ENCODE data around the gene TAX1BP1.

TAX1BP1 gene

GRCh38 chr7:27756298-27756697 lies 16.3 kb downstream of the TAX1BP1 start:
- no peaks in the 10 kb centered on the region for H3K4me1 ChIP-seq (ENCODE audit: control insufficient read depth in 1 of 2, insufficient read depth in 2 of 2, low read length in 2 of 2)
- H3K9me3 ChIP-seq (ENCODE audit: control insufficient read depth in 1 of 2, low read length in 2 of 2): no peaks in the 10 kb centered on the region
- no peak overlapping the region for H3K4me3 ChIP-seq (ENCODE audit: low read depth in 1 of 2, low read length in 2 of 2)
- no peaks in the 10 kb centered on the region for H3K27me3 ChIP-seq (ENCODE audit: low read depth, low read length)
- no peak overlapping the region for H3K27ac ChIP-seq (ENCODE audit: low read length)
- peaks cover 11 to 15% of the 10 kb centered on the region in 2 donors for H3K36me3 ChIP-seq (ENCODE audit: control insufficient read depth in 1 of 2, insufficient read depth in 2 of 2, low read length in 2 of 2)

- Histone ChIP-seq H3K36me3 (ENCODE audit: control insufficient read depth in 1 of 2, insufficient read depth in 2 of 2, low read length in 2 of 2) (peaks cover 9 to 20% of the 10 kb centered on the region in 2 donors), H3K27ac (ENCODE audit: low read length) (no peak overlapping the region), H3K4me1 (ENCODE audit: control insufficient read depth in 1 of 2, insufficient read depth in 2 of 2, low read length in 2 of 2) (peaks cover 0 to 4% of the 10 kb centered on the region in 2 donors)
Observed at GRCh38 chr7:27759491-27759890, 19.5 kb downstream of the TAX1BP1 start.

GRCh38 chr7:27762062-27762461 lies 22.1 kb downstream of the TAX1BP1 start:
- H3K4me3 ChIP-seq (ENCODE audit: low read depth in 1 of 2, low read length in 2 of 2): no peak overlapping the region
- H3K27me3 ChIP-seq (ENCODE audit: low read depth, low read length): no peaks in the 10 kb centered on the region
- no peak overlapping the region for H3K27ac ChIP-seq (ENCODE audit: low read length)
- peaks cover 9 to 22% of the 10 kb centered on the region in 2 donors for H3K36me3 ChIP-seq (ENCODE audit: control insufficient read depth in 1 of 2, insufficient read depth in 2 of 2, low read length in 2 of 2)
- H3K4me1 ChIP-seq (ENCODE audit: control insufficient read depth in 1 of 2, insufficient read depth in 2 of 2, low read length in 2 of 2): peaks cover 0 to 4% of the 10 kb centered on the region in 2 donors
- H3K9me3 ChIP-seq (ENCODE audit: control insufficient read depth in 1 of 2, low read length in 2 of 2): no peaks in the 10 kb centered on the region

More at GRCh38 chr7:27759491-27759890, 19.5 kb downstream of the TAX1BP1 start:
- Histone ChIP-seq H3K9me3 (ENCODE audit: control insufficient read depth in 1 of 2, low read length in 2 of 2) (no peaks in the 10 kb centered on the region), H3K4me3 (ENCODE audit: low read depth in 1 of 2, low read length in 2 of 2) (no peak overlapping the region), H3K27me3 (ENCODE audit: low read depth, low read length) (no peaks in the 10 kb centered on the region)

- Histone ChIP-seq H3K36me3 (ENCODE audit: control insufficient read depth in 1 of 2, insufficient read depth in 2 of 2, low read length in 2 of 2) (peaks cover 0 to 14% of the 10 kb centered on the region in 2 donors), H3K4me3 (ENCODE audit: low read depth in 1 of 2, low read length in 2 of 2) (no peak overlapping the region), H3K27ac (ENCODE audit: low read length) (no peak overlapping the region), H3K9me3 (ENCODE audit: control insufficient read depth in 1 of 2, low read length in 2 of 2) (no peaks in the 10 kb centered on the region), H3K27me3 (ENCODE audit: low read depth, low read length) (no peaks in the 10 kb centered on the region), H3K4me1 (ENCODE audit: control insufficient read depth in 1 of 2, insufficient read depth in 2 of 2, low read length in 2 of 2) (peaks cover 0 to 4% of the 10 kb centered on the region in 2 donors)
Observed at GRCh38 chr7:27763983-27764508, 24.1 kb downstream of the TAX1BP1 start.

GRCh38 chr7:27765841-27766240 lies 25.9 kb downstream of the TAX1BP1 start:
- Histone ChIP-seq H3K4me3 (ENCODE audit: low read depth in 1 of 2, low read length in 2 of 2) (no peak overlapping the region), H3K4me1 (ENCODE audit: control insufficient read depth in 1 of 2, insufficient read depth in 2 of 2, low read length in 2 of 2) (peaks cover 0 to 4% of the 10 kb centered on the region in 2 donors), H3K27me3 (ENCODE audit: low read depth, low read length) (no peaks in the 10 kb centered on the region)

GRCh38 chr7:27767374-27767773 lies 27.4 kb downstream of the TAX1BP1 start:
- Histone ChIP-seq H3K4me1 (ENCODE audit: control insufficient read depth in 1 of 2, insufficient read depth in 2 of 2, low read length in 2 of 2) (peaks cover 0 to 4% of the 10 kb centered on the region in 2 donors), H3K27me3 (ENCODE audit: low read depth, low read length) (no peaks in the 10 kb centered on the region), H3K9me3 (ENCODE audit: control insufficient read depth in 1 of 2, low read length in 2 of 2) (no peaks in the 10 kb centered on the region), H3K36me3 (ENCODE audit: control insufficient read depth in 1 of 2, insufficient read depth in 2 of 2, low read length in 2 of 2) (peaks cover 8 to 16% of the 10 kb centered on the region in 2 donors), H3K27ac (ENCODE audit: low read length) (no peak overlapping the region), H3K4me3 (ENCODE audit: low read depth in 1 of 2, low read length in 2 of 2) (no peak overlapping the region)

More at GRCh38 chr7:27765841-27766240, 25.9 kb downstream of the TAX1BP1 start:
- Histone ChIP-seq H3K36me3 (ENCODE audit: control insufficient read depth in 1 of 2, insufficient read depth in 2 of 2, low read length in 2 of 2) (peaks cover 9 to 14% of the 10 kb centered on the region in 2 donors), H3K9me3 (ENCODE audit: control insufficient read depth in 1 of 2, low read length in 2 of 2) (no peaks in the 10 kb centered on the region), H3K27ac (ENCODE audit: low read length) (no peak overlapping the region)

- H3K27ac ChIP-seq (ENCODE audit: low read length): no peak overlapping the region
- no peak overlapping the region for H3K4me3 ChIP-seq (ENCODE audit: low read depth in 1 of 2, low read length in 2 of 2)
- H3K36me3 ChIP-seq (ENCODE audit: control insufficient read depth in 1 of 2, insufficient read depth in 2 of 2, low read length in 2 of 2): peaks cover 3 to 16% of the 10 kb centered on the region in 2 donors
- H3K9me3 ChIP-seq (ENCODE audit: control insufficient read depth in 1 of 2, low read length in 2 of 2): no peaks in the 10 kb centered on the region
- no peaks in the 10 kb centered on the region for H3K4me1 ChIP-seq (ENCODE audit: control insufficient read depth in 1 of 2, insufficient read depth in 2 of 2, low read length in 2 of 2)
- H3K27me3 ChIP-seq (ENCODE audit: low read depth, low read length): no peaks in the 10 kb centered on the region
Observed at GRCh38 chr7:27771111-27771510, 31.1 kb downstream of the TAX1BP1 start.

- Histone ChIP-seq H3K27me3 (ENCODE audit: low read depth, low read length) (no peaks in the 10 kb centered on the region), H3K4me3 (ENCODE audit: low read depth in 1 of 2, low read length in 2 of 2) (no peak overlapping the region), H3K4me1 (ENCODE audit: control insufficient read depth in 1 of 2, insufficient read depth in 2 of 2, low read length in 2 of 2) (no peaks in the 10 kb centered on the region)
Observed at GRCh38 chr7:27774717-27775328, 34.9 kb downstream of the TAX1BP1 start.

GRCh38 chr7:27775782-27776181 lies 35.8 kb downstream of the TAX1BP1 start:
- no peaks in the 10 kb centered on the region for H3K4me1 ChIP-seq (ENCODE audit: control insufficient read depth in 1 of 2, insufficient read depth in 2 of 2, low read length in 2 of 2)
- no peaks in the 10 kb centered on the region for H3K27me3 ChIP-seq (ENCODE audit: low read depth, low read length)
- H3K27ac ChIP-seq (ENCODE audit: low read length): no peak overlapping the region
- H3K4me3 ChIP-seq (ENCODE audit: low read depth in 1 of 2, low read length in 2 of 2): no peak overlapping the region
- peaks cover 3 to 12% of the 10 kb centered on the region in 2 donors for H3K36me3 ChIP-seq (ENCODE audit: control insufficient read depth in 1 of 2, insufficient read depth in 2 of 2, low read length in 2 of 2)
- H3K9me3 ChIP-seq (ENCODE audit: control insufficient read depth in 1 of 2, low read length in 2 of 2): no peaks in the 10 kb centered on the region

More at GRCh38 chr7:27774717-27775328, 34.9 kb downstream of the TAX1BP1 start:
- Histone ChIP-seq H3K27ac (ENCODE audit: low read length) (no peak overlapping the region), H3K36me3 (ENCODE audit: control insufficient read depth in 1 of 2, insufficient read depth in 2 of 2, low read length in 2 of 2) (peaks cover 3 to 20% of the 10 kb centered on the region in 2 donors), H3K9me3 (ENCODE audit: control insufficient read depth in 1 of 2, low read length in 2 of 2) (no peaks in the 10 kb centered on the region)

- Histone ChIP-seq H3K9me3 (ENCODE audit: control insufficient read depth in 1 of 2, low read length in 2 of 2) (no peaks in the 10 kb centered on the region), H3K27me3 (ENCODE audit: low read depth, low read length) (no peaks in the 10 kb centered on the region), H3K27ac (ENCODE audit: low read length) (no peak overlapping the region), H3K4me1 (ENCODE audit: control insufficient read depth in 1 of 2, insufficient read depth in 2 of 2, low read length in 2 of 2) (no peaks in the 10 kb centered on the region), H3K4me3 (ENCODE audit: low read depth in 1 of 2, low read length in 2 of 2) (no peak overlapping the region), H3K36me3 (ENCODE audit: control insufficient read depth in 1 of 2, insufficient read depth in 2 of 2, low read length in 2 of 2) (peaks cover 0 to 4% of the 10 kb centered on the region in 2 donors)
Observed at GRCh38 chr7:27777662-27778061, 37.7 kb downstream of the TAX1BP1 start.

- Histone ChIP-seq H3K36me3 (ENCODE audit: control insufficient read depth in 1 of 2, insufficient read depth in 2 of 2, low read length in 2 of 2) (peaks cover 0 to 4% of the 10 kb centered on the region in 2 donors), H3K9me3 (ENCODE audit: control insufficient read depth in 1 of 2, low read length in 2 of 2) (no peaks in the 10 kb centered on the region), H3K27ac (ENCODE audit: low read length) (no peak overlapping the region), H3K4me1 (ENCODE audit: control insufficient read depth in 1 of 2, insufficient read depth in 2 of 2, low read length in 2 of 2) (no peaks in the 10 kb centered on the region), H3K4me3 (ENCODE audit: low read depth in 1 of 2, low read length in 2 of 2) (no peak overlapping the region), H3K27me3 (ENCODE audit: low read depth, low read length) (no peaks in the 10 kb centered on the region)
Observed at GRCh38 chr7:27779873-27780272, 39.9 kb downstream of the TAX1BP1 start.

All from muscle layer of duodenum (tissue), 2 donors.